OCI-LY7 (cell line): Measurements from ENCODE around the gene SAP130.

Experiments used
- CTCF ChIP-seq: fragments of 200-600 bp; sonication (generic); conservative IDR thresholded peaks from 2 replicates; pipeline ENCODE4 v1.5.1; 2014; ENCODE audit warnings: mild to moderate bottlenecking, antibody characterized with exemption, low read length, moderate library complexity, mixed read lengths
- EZH2phosphoT487 ChIP-seq: fragments of 200-600 bp; sonication (generic); IDR thresholded peaks from 2 replicates; pipeline ENCODE4 v1.6.1; 2018; ENCODE audit warnings: low read depth, borderline replicate concordance, mild to moderate bottlenecking, mixed run types, antibody characterized with exemption, low read length, moderate library complexity, mixed read lengths

GRCh38 chr2:128004509-128004908, 23.4 kb downstream of the SAP130 start:
- no peak for TF ChIP-seq CTCF
- no peak for TF ChIP-seq EZH2phosphoT487
